Iris pigment epithelial cell (primary cell): ENCODE results near the gene MSMB.
"Not testable (repeated sequence)": the region's sequence is repeated elsewhere in the genome, so short reads cannot be mapped to it uniquely, and the experiment has no call there.

Experiments
- DNase-seq: peaks from one replicate; pipeline ENCODE4 v3.0.0-alpha.2; 2011; ENCODE audit warnings: low read depth

Gene MSMB

DNA sequence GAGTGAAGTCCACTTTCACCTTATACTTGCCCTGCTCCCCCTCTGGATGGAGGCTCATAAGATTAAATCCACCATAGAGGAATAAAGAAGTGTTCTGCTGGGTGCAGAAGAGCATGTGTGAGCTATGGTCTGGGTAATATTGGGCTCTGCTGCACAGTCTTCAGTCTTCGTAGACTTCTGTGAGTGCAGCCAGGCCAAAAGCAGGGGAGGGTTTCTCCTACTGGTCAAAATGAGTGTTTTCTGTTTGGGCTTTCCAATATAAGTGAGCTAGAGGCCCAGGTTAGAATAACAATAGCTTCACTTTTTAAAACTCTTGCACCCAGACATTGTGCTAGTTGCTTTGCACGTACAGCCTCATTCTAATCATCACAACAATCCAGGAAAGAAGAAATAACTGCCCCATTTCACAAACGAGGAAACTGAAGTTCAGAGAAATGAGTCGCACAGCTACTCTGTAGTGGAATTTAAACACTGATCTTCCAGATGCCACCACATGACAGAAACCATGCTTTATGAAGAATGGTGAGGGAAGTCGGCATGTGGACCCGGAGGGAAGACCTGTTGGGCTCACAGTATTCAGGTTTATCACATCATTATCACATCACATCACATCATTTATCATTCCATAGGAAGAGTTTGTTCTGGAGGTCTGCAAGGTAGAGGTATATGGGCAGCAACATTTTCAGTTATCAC, 23.8 kb upstream of the MSMB start:
- no peak for DNase-seq

DNA sequence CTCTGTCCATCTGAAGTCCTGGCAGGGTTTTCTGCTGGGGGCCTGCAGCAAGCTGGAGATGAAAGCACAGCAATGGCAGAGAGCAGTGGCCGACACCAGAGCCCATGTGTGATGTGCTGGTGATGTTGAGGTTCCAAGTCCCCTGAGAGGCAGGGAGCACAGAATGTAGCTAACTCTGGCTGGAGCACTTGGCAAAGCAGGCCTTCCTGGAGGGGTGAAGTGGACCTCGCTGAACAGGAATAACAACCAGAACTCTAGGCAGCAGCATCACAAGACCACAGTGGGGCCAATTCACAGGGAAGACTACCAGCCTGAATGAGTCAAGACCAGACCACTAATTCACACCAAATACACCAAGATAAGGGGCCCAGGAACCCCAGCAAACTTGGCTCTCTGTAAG, 22.8 kb upstream of the MSMB start:
- DNase-seq = no peak

DNA sequence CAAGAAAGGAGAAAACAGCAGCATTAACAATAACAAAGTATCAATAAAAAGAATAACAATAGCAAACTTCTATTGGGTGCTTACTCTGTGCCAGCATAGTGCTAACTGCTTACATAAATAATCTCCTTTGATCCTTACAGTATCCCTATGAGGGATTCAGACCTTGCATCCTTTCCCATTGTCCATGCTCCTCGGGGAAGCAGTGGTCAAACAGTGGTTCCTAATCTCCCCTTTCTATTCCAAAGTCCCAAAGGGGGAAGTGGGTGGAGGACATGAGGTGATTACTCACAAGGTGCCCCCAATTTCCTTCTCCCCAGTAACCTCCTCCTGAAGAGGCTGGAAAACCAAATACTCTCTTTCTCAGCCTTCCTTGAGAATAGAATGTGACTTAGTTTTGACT, 22.0 kb upstream of the MSMB start:
- DNase-seq = no peak

DNA sequence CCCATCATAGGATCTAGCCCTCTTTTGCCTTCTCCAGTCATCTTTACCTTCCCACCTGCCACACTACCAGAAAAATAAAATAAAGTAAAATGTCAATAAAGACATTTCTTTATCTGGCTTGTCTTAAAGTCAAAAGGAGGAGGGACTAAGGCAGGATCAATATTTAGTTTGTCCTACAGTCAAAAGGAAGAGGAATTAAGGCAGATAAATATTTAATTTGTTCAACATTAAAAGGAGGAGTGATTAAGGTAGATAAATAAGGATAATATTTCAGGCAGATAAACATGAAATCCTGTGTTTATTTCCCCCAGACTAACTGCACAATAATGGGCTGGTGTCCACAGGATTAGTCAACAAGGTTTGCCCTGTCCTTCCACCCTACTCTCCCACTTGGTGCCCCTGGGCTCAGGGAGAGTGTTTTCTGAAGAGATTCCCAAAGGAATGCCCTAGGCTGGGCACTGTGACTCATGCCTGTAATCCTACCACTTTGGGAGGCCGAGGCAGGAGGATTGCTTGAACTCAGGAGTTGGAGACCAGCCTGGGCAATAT, 18.3 kb upstream of the MSMB start:
- no peak for DNase-seq

- DNase-seq = no peak
Measured at GRCh38 chr10:46062723-46063428, 16.8 kb upstream of the MSMB start.

DNA sequence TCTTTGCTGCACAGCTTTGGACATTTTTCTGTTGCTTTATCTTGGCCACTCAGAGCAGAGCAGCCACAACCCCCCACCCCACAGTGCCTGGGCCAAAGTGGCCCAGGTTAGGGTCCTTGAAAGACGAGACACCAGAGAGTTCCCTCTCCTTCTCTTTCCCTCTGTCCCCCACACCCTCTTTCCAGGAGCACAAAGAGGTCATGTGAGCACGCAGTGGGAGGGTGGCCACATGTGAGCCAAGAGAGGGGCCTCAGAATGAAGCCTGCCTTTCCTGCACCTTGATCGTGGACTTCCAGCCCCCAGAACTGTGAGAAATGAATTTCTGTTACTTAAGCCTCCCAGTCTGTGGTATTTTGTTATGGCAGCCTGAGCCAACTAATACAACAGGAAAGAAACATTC, 14.6 kb upstream of the MSMB start:
- no peak for DNase-seq

DNA sequence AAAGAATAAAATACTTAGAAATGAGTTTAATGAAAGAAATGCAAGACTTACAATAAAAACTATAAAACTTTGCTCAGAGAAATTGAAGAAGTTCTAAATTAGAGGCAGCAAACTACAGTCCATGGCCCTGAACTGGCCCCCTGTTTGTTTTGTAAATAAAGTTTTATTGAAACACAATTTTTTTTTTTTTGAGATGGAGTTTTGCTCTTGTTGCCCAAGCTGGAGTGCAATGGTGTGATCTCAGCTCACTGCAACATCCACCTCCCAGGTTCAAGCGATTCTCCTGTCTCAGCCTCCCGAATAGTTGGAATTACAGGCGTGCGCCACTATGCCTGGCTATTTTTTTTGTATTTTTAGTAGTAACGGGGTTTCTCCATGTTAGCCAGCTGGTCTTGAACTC, 11.9 kb upstream of the MSMB start:
- DNase-seq = not testable (repeated sequence)

DNA sequence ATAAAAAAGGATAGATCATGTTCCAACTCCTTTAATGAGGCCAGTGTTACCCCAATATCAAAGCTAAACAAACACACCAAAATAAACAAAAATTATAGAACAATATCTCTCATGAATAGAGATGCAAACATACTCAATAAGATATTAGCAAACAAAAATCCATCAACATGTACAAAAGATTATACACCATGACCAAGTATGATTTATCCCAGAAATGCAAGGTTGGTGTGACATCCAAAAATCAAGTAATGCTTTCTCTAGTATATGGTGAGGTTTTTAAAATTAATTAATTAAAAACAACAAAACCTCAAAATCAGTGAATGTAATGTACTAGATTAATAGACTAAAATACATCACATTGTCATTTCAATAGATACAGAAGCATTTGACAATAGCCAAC, 11.0 kb upstream of the MSMB start:
- no peak for DNase-seq

DNA sequence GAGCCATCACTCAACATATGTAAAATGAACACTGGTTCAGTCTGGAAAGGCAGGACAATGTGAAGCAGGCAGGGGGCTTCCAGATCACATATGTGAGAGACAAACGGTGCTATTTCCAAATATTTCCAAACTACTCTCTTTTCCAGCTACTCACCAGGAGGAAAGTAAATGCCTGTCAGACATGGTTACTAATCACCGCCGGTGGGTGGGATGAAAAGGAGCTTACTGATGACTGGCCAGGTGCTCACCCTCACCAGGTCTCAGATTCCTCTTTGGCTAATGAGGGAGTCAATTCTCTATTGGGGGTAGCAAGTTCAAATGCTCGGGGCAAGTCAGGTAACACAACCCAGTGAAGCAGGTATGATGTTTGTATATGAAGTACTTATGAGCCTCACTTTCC, 9.7 kb upstream of the MSMB start:
- DNase-seq = no peak

DNA sequence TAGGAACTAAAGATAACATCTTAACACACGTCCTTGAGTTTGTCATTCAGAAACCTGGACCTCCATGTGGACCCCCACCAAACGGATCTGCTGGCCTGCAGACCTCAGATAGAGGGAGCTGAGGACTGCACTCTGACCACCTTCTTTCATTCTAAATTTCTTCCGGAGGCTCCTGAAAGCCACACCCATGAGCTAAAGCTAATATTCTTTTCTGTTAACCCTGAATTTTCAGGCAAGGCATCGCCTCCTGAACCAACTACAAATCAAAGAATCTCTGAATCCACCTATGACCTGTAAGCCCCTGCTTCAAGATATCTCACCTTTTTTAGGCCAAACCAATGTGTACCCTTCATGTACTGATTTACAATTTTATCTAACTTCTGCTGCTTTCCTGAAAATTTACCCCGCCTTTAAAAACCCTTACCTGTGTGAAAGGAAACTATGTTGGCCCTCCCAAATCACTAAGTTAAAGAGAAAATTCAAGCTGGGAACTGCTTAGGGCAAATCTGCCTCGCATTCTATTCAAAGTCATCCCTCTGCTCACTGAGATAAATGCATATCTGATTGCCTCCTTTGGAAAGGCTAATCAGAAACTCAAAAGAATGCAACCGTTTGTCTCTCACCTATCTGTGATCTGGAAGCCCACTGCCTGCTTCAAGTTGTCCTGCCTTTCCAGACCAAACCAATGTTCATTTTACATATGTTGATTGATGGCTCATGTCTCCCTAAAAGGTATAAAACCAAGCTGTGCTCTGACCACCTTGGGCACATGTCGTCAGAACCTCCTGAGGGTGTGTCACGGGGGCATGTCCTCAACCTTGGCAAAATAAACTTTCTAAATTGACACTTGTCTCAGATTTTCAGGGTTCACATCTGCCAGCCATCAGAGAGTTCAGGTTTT, 7.7 kb upstream of the MSMB start:
- DNase-seq = no peak

GRCh38 chr10:46052791-46053375, 6.8 kb upstream of the MSMB start:
- DNase-seq = no peak

GRCh38 chr10:46052057-46052790, 6.2 kb upstream of the MSMB start:
- no peak for DNase-seq

- DNase-seq = no peak
Measured at GRCh38 chr10:46050941-46051623, 5.0 kb upstream of the MSMB start.

DNA sequence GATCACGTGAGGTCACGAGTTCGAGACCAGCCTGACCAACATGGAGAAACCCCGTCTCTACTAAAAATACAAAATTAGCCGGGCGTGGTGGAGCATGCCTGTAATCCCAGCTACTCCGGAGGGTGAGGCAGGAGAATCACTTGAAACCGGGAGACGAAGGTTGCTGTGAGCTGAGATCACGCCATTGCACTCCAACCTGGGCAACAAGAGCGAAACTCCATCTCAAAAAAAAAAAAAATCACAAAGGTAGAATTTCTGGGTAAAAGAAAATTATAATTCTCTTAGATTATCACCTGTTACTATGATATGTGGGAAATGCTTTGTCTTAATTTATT, 3.4 kb upstream of the MSMB start:
- not testable (repeated sequence) for DNase-seq

GRCh38 chr10:46048152-46048551, 2.1 kb upstream of the MSMB start:
- no peak for DNase-seq

GRCh38 chr10:46042527-46042926, 3.5 kb downstream of the MSMB start:
- no peak for DNase-seq

- no peak for DNase-seq
Measured at GRCh38 chr10:46040004-46040403, 6.1 kb downstream of the MSMB start.

GRCh38 chr10:46037107-46037825, 8.8 kb downstream of the MSMB start:
- no peak for DNase-seq

DNA sequence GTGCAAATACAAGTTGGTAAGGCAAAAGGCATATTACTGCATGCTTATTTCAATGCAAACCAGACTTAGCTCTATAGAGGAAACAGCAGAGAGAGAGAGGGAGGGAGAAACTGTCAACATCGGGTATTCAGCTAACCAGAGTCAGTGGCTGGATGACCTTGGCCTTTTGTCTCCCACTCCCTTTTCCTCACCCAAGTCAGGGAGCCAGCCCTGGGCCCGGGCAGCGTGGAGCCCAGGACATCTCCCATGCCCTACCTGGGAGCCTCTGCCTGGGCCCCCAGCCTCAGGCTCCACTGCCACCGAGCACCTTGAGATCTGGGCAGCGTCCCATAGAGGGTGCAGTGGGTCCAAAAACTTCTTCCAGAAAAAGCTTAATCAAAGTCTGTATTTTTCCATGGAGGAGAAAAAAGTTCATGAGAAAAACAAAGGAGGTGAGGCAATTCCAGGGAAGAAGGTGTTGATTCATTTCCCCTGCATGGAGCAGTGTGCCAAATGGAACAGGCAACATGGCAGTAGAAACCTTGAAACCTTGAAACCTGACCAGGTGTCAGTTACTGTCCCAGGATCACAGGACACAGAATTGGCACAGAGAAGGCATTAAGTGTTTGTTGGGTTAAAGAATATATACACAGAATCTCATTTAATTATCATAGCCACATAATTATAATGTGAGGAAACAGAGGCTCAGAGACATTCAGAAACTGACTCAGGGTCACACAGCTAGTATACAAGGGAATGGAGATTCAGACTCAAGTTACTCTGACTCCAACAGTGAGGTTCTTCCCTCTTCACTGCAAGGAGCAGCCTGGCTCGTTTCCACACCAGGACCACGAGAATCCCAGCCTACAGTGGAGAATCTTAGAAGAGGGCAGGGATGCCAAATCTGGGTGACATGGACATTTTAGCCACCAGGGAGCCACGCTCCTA, 9.9 kb downstream of the MSMB start:
- no peak for DNase-seq
